K562 (cell line): ENCODE results near the gene PGM2L1. TPM values are rescaled to one million over a fixed set of nuclear protein-coding genes. Genes with fewer than 3 reads are reported as not detected.
A peak's percentile ranks its signal among the peaks of the same experiment; 100 is the strongest.

Experiments used
- BHLHE40 ChIP-seq: IDR thresholded peaks from 2 replicates; pipeline ENCODE4 v1.6.1; 2011; ENCODE audit warnings: low read length, improper control_type of control experiment
- CHCHD3 ChIP-seq: fragments of 250-450 bp; sonication (Bioruptor Pico); IDR thresholded peaks from 2 replicates; pipeline ENCODE4 v2.1.2; 2022; ENCODE audit warnings: mild to moderate bottlenecking
- FOSL1 ChIP-seq: fragments of 200-800 bp; sonication (Bioruptor generic); conservative IDR thresholded peaks from 2 replicates; pipeline ENCODE4 v1.6.1; 2016; ENCODE audit warnings: missing genetic modification characterization, missing compliant biosample characterization
- HINFP ChIP-seq: fragments of 450-650 bp; conservative IDR thresholded peaks from 2 replicates; pipeline ENCODE4 v1.6.1; 2016; ENCODE audit warnings: missing genetic modification characterization, low read depth, mild to moderate bottlenecking, control low read depth, missing compliant biosample characterization
- RBFOX2 ChIP-seq: fragments of 200-400 bp; formaldehyde crosslinking; IDR thresholded peaks from 2 replicates; pipeline ENCODE4 v1.6.1; 2017; ENCODE audit warnings: low read depth, mild to moderate bottlenecking, low read length, moderate library complexity
- SMARCC2 ChIP-seq: fragments of 450-650 bp; IDR thresholded peaks from 2 replicates; pipeline ENCODE4 v1.6.1; 2017; ENCODE audit warnings: antibody characterized with exemption, moderate library complexity, mild to moderate bottlenecking, low read depth
- ZBTB1 ChIP-seq: sonication (generic); formaldehyde crosslinking; IDR thresholded peaks from 2 replicates; pipeline ENCODE4 v1.8.1; 2023; ENCODE audit warnings: missing genetic modification reagents, low read depth, mild to moderate bottlenecking, borderline replicate concordance
- ZBTB40 ChIP-seq, 2 experiments: fragments of 450-650 bp in 1 of 2; sonication (generic) in 1 of 2; formaldehyde crosslinking in 1 of 2; IDR thresholded peaks; 2 replicates each; pipeline versions ENCODE4 v1.7.1 to v1.9.0; 2016 to 2022; ENCODE audit warnings: inconsistent platforms in 1 of 2, mild to moderate bottlenecking in 1 of 2, missing genetic modification reagents in 1 of 2
- ZKSCAN1 ChIP-seq: fragments of 150-350 bp; IDR thresholded peaks from 2 replicates; pipeline ENCODE4 v1.6.1; 2016; ENCODE audit warnings: low read depth, low read length
- ZNF23 ChIP-seq: fragments of 250-450 bp; sonication (Bioruptor Pico); IDR thresholded peaks from 2 replicates; pipeline ENCODE4 v1.4.0; 2020; ENCODE audit warnings: mild to moderate bottlenecking
- polyA plus RNA-seq, 8 experiments: library from polyadenylated mRNA; depleted of rRNA in 4 of 8; stranded (reverse) in 5 of 8; unstranded in 3 of 8; fragments of >200 nt; fragmentation: Nextera tagmentation in 2 of 8; fragmentation: Illumina TruSeq in 1 of 8; extraction: Ambion mirVana in 2 of 8; extraction: Trizol in 1 of 8; gene quantifications; 2 replicates each; pipeline versions ENCODE4 v1.2.1 to v1.2.3, GENCODE V29; 2011 to 2014; ENCODE audit warnings: inconsistent platforms in 1 of 8, missing spikeins in 1 of 8
- total RNA-seq, 7 experiments: library from RNA; depleted of rRNA in 6 of 7; stranded (reverse); fragments of >200 nt in 6 of 7; fragmentation: Illumina TruSeq in 2 of 7; extraction: Trizol in 2 of 7; gene quantifications; 2 replicates each; pipeline versions ENCODE4 v1.2.1 to v1.2.3, GENCODE V29; 2011 to 2021; ENCODE audit warnings: low replicate concordance in 1 of 7
- TF ChIP-seq, protein P1 (sequence below): fragments of 250-450 bp; sonication (Bioruptor Pico); IDR thresholded peaks from 2 replicates; pipeline ENCODE4 v1.4.0; 2020; ENCODE audit warnings: mild to moderate bottlenecking, moderate library complexity
- TF ChIP-seq, protein P2 (sequence below): fragments of 450-650 bp; IDR thresholded peaks from 2 replicates; pipeline ENCODE4 v1.6.1; 2014; ENCODE audit warnings: low read depth, mild to moderate bottlenecking, moderate library complexity, borderline replicate concordance

PGM2L1 gene
- total and polyA plus RNA-seq, 9 of the 15 experiments (the other 6 are each of a cell fraction or from before 2014, with no cell fraction given) = 0.32 to 0.95 (median 0.63) TPM

- no peak for TF ChIP-seq HINFP
- TF ChIP-seq FOSL1 = no peak
- TF ChIP-seq BHLHE40 = peak; percentile 83
- TF ChIP-seq ZNF23 (CRISPR knock-in tag) = no peak
- no peak for TF ChIP-seq ZKSCAN1
- peak; percentile 35; the same call in 1 of the 2 replicates for TF ChIP-seq ZBTB40 (IDR thresholded peaks at IDR 0.05)
- no peak for TF ChIP-seq ZBTB40 (CRISPR knock-in tag; IDR thresholded peaks at IDR 0.05)
- TF ChIP-seq SMARCC2 = no peak
- no peak for TF ChIP-seq ZBTB1 (CRISPR knock-in tag)
- TF ChIP-seq, protein P1, sequence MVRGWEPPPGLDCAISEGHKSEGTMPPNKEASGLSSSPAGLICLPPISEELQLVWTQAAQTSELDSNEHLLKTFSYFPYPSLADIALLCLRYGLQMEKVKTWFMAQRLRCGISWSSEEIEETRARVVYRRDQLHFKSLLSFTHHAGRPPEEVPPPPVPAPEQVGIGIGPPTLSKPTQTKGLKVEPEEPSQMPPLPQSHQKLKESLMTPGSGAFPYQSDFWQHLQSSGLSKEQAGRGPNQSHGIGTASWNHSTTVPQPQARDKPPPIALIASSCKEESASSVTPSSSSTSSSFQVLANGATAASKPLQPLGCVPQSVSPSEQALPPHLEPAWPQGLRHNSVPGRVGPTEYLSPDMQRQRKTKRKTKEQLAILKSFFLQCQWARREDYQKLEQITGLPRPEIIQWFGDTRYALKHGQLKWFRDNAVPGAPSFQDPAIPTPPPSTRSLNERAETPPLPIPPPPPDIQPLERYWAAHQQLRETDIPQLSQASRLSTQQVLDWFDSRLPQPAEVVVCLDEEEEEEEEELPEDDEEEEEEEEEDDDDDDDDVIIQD (CRISPR knock-in tag) = no peak
- peak; percentile 75 for TF ChIP-seq RBFOX2
- TF ChIP-seq, protein P2, sequence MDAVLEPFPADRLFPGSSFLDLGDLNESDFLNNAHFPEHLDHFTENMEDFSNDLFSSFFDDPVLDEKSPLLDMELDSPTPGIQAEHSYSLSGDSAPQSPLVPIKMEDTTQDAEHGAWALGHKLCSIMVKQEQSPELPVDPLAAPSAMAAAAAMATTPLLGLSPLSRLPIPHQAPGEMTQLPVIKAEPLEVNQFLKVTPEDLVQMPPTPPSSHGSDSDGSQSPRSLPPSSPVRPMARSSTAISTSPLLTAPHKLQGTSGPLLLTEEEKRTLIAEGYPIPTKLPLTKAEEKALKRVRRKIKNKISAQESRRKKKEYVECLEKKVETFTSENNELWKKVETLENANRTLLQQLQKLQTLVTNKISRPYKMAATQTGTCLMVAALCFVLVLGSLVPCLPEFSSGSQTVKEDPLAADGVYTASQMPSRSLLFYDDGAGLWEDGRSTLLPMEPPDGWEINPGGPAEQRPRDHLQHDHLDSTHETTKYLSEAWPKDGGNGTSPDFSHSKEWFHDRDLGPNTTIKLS = peak; percentile 94; the same call in 1 of the 2 replicates
- no peak for TF ChIP-seq CHCHD3
These were observed at the start of gene PGM2L1 (continued) for GRCh38 chr11:74398244-74399159.
